HG03432 (cell line): ENCODE results near the gene EEF1A2.

Experiments
- ATAC-seq: cut with Tn5 transposase; IDR thresholded peaks from one replicate; pipeline ENCODE4 v1.9.1; 2021; ENCODE audit warnings: mild to moderate bottlenecking, moderate library complexity; ENCODE audit not compliant: unreplicated experiment

Gene EEF1A2

DNA sequence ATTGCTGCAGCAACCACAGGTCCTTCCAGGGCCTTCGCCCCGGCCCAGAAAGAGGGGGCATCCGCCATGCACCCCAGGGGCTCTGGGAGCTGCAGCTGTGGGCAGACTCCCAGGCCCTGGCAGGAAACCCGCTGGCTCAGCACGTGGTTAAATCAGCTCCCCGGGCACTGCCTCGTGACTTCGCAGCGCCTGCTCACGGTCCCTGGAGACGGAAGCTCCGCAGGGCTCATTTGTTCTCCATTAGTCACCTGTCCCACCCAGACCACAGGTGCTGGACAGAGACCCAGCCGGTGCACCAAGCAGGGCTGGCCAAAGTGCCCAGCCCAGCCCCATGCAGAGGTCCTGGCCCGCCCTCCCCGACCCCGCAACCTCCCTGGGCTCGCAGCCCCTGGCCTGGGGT lies 41.1 kb downstream of the EEF1A2 start:
- no peak for ATAC-seq

DNA sequence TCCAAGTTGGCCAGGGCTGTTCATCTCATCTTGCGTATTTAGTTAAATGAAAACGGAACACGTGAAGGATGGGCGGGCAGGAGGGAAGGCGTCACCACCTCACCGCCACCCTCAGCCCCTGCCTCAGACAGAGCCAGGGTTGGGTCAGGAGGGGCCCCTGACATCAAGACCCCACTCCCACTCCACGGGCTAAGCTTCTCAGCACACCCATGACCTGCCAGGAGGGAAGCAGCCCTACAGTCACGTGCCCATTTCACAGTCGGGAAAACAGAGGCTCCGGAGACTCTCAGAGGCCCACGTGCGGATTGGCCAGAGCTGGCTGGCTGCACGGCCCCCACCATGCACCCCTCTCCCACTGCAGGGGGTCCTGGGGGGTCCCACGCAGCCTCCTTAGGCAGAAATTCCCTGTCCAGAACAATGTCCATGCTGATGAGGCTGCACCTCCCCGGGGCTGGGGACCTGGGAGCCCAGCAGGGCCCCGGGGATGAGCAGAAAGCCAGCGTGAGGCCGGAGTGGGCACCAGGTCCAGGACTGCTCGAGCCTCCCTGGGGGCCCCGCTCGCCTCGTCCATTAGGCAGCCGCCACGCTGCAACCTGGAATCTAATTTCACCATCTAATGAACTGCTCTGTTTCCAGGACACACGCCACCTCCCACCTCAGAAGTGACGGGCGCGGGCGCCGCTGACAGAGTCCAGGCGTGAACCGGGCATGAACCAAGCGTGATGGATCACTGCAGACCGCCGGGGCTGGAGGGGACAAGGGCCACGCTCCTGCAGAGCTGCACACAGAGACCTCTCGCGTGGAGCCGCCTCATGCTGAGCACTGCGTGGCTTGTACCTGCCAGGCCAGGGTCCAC lies 42.2 kb downstream of the EEF1A2 start:
- ATAC-seq: no peak

GRCh38 chr20:63455568-63455859 lies 43.4 kb downstream of the EEF1A2 start:
- no peak for ATAC-seq

DNA sequence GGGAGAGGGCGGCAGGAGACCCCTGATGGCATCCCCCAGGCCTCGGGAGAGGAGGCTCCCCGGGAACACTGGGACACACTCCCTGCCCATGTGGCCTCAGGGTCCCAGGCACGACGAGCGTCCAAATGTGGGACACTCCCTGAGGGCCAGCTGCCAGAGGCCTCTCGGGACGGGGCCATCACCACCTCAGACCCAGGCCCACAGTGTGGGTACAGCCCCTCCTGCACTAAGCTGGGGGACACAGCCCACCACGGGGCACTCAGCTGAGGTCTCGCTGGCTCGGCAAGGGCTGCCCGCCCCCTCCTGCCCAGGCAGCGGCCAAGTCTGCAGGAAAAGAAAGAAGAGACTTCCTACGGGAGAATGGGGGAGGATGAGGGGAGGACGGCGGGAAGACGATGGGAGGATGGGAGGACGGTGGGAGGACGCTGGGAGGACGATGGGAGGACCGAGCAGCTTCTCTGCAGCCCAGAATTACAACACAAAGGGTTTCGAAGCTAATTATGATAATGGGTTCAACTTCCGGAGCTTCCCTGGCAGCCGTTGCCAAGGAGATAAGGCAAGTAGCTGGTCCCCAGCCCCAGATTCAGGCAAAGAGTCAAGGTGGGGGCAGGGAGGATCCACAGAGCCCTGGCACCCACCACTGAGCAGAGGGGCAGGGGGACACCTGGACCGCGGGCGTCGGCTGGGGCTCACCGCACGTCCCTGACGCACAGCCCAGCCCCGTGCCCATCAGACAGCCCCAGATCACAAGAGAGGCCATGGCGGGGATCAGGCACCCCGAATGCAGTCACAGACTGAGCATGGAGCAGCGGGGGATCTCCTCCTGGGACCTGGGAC lies 43.9 kb downstream of the EEF1A2 start:
- ATAC-seq: no peak

DNA sequence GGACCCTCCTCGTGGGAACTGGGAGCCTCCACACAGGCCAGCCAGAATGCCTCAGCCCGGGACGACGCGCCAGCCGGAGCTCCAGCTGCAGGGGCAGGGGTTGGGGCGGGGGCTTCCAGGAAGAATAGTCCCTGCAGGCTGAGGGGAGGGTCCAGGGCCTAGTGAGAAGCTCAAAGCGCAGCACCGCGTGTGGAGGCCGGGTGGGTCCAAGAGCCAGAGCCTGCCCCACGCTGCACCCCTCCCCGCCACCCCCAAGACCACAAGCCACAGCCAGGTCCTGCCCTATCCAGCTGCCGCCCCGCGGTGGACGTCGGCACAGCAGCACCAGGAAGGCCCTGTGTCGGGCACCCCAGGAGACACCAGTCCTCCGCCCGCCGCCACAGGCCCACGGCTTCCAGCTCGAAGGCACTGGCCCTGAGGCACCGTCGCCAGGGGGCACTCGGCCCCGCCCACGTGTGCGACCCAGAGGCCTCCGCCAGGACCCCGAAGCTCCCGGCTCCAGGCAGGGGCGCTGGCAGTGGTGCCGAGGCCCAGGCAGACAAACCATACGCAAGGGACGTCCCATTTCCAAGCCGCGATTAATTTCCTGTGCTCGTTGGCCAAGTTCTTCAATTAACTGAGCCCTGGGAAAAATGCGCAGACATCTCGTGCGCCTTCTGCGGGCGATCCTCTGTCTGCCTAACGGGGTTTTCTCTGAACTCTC lies 45.9 kb downstream of the EEF1A2 start:
- no peak for ATAC-seq

GRCh38 chr20:63452341-63452740 lies 46.5 kb downstream of the EEF1A2 start:
- no peak for ATAC-seq

DNA sequence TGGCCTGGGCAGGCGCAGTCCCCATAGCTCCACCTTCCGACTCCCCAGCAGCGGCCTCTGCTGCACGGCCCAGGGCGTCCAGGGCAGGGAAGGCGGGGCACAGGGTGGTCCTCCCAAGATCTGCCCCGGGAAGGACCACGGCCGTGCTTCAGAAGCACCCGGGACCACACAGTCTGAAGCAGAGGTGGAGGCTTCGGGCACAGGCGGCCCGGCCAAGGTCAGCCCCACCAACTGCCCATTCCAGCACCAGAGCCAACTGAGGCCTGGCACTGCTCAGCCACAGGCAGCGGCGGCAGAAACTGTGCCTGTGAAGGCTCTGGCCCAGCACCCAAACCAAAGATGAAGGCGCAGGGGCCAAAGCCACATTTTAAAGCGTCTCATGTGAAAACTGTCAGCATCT lies 47.1 kb downstream of the EEF1A2 start:
- no peak for ATAC-seq

GRCh38 chr20:63449796-63450730 lies 48.8 kb downstream of the EEF1A2 start:
- no peak for ATAC-seq

- no peak for ATAC-seq
These were observed 49.9 kb downstream of the EEF1A2 start for GRCh38 chr20:63449025-63449424.

DNA sequence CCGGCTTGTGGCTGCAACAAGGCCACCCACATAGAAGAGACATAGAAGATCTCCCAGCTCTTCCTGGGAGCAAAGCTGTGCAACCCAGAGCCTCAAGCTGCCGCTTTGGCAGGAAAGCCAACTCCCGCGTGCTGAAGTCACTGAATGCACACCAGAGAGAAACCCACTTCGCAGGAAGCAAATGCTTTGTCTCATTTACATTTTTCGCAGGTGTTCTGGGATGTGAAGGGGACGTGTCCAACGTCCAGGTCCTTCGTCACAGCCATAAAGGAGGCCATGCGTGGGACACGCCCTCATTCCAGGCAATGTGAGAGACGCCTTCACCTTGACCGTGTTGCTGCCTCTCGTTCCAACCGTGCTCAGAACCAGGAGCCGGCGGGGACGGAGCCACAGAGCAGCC lies 50.9 kb downstream of the EEF1A2 start:
- no peak for ATAC-seq

DNA sequence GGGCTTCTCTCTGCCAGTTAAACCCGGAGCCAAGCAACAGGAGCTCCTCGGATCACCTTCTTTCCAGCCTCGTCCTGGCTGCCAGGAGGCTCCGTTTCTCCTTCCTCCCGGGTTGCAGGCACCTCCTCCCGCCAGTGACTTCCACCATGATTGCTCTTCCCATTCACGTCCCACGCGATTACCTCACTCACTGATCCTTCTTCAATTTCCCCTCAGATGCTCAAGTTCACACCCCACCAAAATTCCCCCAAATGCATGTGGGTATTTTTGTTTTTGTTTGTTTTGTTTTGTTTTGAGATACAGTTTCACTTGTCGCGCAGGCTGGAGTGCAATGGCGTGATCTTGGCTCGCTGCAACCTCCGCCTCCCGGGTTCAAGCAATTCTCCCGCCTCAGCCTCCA lies 51.6 kb downstream of the EEF1A2 start:
- ATAC-seq: no peak

DNA sequence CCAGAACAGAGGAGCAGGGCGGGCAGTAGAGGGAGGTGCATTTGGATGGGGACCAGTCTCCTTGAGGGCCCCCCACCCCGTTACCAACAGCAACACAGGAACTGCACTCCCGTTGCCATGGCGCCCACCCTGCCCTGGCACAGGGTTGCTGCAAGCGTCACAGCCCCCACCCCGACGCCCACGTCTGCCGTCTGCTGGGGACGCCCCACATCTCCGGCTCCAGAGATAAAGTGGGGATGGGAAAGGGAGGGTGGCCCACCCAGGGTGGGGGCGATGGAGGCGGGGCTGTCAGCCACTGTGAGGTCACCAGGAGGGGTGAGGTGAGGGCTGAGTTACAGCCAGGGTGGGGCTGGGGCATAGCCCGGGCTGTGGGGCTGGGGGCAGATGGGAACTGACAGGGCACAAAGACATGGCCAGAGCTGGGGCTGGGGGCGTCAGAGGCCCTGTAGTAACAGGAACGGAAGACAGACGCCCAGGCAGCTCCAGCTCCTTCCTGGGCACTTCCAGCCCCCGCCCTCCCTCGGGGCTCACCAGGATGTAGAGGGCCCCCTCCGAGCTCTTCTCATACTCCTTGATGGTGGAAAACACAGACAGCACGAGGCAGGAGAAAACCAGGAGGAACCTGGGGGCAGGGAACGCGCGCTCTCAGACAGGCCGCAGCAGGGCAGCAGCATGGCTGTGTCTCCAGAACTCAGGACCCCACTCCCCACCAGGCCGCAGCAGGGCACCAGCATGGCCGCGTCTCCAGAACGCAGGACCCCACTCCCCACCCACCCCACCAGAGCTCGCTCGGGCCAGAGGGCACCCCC lies 52.5 kb downstream of the EEF1A2 start:
- ATAC-seq: no peak

DNA sequence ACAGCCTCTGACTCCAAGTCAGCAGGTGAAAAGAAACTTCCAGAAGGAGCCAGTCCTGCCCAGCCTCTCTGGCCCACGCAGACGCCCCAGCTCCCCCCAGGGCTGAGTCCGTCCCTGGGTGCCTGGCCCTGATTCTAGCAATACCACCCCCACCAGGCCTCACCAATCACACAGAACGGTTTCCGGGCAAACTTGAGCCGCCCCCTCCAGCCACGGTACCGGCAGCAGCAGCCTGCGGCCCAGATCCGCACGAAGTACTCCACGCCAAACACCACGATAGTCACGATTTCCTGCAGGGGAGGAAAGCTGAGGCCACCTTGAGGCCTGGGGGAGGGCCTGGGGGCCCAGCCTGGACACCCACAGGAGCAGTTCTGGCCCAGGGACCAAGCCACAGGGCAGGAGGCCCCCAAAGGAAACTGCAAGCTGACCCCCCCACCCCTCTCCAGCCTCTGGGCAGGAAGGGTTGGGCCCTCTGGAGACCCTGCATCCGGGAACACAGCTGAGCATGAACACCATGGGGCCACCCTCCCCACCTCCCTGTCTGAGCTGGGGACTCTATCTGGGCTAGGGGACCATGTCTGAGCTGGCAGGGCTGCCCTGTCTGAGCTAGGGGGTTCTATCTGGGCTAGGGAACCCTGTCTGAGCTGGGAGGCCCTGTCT lies 53.7 kb downstream of the EEF1A2 start:
- no peak for ATAC-seq

- no peak for ATAC-seq
These were observed 54.3 kb downstream of the EEF1A2 start for GRCh38 chr20:63444548-63444947.

DNA sequence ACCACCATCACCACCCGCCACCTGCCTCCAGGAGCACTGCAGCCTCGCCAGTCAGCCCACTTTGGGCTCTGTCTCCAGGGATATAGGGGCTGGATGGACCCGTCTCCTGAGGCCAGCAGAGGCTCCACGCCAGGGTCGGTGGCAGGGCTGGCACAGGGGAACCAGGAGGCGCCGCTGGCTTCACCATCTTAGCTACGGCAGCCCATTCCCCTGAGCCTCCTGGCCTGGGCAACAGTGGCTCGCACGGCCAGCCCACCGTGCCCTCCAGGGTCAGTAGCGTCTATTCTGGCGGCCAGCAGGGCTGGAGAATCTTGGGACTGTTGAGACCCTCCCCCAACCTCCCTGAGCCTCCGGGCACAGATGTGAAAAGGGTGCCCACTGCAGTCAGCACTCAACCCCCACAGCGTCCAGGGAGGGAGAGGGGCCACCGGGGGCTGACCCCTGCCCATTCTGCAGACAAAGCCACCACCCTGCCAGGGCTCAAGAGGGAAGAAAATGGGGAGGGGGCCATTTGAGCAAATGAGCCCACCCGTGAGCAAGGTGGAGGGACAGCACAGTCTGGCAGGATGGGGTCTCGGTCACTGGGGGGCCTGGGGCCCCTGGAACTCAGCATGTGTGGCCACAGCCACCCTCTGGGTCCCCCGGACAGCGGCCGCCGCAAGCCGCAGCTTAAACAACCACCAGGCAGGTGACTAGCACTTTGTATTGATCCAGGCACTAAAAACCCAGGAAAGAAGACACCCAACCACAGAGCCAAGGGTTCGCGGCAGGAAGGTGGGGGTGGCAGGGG lies 55.1 kb downstream of the EEF1A2 start:
- ATAC-seq: no peak

DNA sequence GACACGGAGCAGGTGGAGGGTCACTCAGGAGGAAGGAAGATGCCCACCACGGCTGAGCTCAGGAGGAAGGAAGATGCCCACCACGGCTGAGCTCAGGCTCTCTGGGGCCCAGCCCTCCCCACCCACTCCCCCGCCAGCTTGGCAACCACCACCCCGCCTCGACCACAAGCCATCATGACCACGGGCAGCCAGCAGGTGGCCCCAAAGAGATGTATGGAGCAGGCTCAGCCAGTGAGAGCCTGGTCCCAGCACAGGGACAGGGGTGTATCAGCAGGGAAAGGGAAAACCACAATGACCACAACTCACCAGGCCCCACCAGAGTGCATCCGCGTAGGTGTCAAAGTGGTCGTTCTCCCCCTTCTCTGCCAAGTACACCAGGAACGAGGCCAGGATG lies 56.8 kb downstream of the EEF1A2 start:
- peak; percentile 24 for ATAC-seq

GRCh38 chr20:63441136-63442099 lies 57.5 kb downstream of the EEF1A2 start:
- ATAC-seq: peak; percentile 57
